Keratinocyte (primary cell): ENCODE measurements around the gene PTPRT. TPM values are rescaled to one million over a fixed set of nuclear protein-coding genes. Genes with fewer than 3 reads are reported as not detected.

Experiments
- DNase-seq: peaks from one replicate; pipeline ENCODE4 v3.0.0-alpha.2; 2011; ENCODE audit warnings: low read depth, missing footprints, low spot score
- FAIRE-seq: peaks from 2 replicates; lab custom pipeline; 2011; peaks lifted over from hg19 to GRCh38; lab: Jason Lieb, UNC
- H2AFZ ChIP-seq: 2 replicates; pipeline ENCODE4 v1.6.0; 2012; ENCODE audit warnings: low read length, control low read depth, inconsistent platforms; ENCODE audit not compliant: control insufficient read depth
- H3K27ac ChIP-seq: 2 replicates; pipeline ENCODE4 v1.5.1; 2011; ENCODE audit warnings: low read length; ENCODE audit not compliant: control insufficient read depth, insufficient read depth
- H3K27me3 ChIP-seq: 3 replicates; pipeline ENCODE4 v1.6.0; 2011; ENCODE audit warnings: low read length; ENCODE audit not compliant: control insufficient read depth, insufficient read depth; ENCODE audit errors: extremely low read depth
- H3K36me3 ChIP-seq, 2 experiments: 2 replicates in 1 of 2; 3 replicates in 1 of 2; pipeline ENCODE4 v1.5.1; 2011; ENCODE audit warnings: low read length in 2 of 2, mild to moderate bottlenecking in 1 of 2; ENCODE audit not compliant: control insufficient read depth in 2 of 2, insufficient read depth in 2 of 2; ENCODE audit errors: extremely low read depth in 1 of 2
- H3K4me1 ChIP-seq: 3 replicates; pipeline ENCODE4 v1.5.1; 2011; ENCODE audit warnings: low read length; ENCODE audit not compliant: control insufficient read depth, insufficient read depth; ENCODE audit errors: extremely low read depth
- H3K4me2 ChIP-seq: 3 replicates; pipeline ENCODE4 v1.6.0; 2011; ENCODE audit warnings: low read depth, low read length; ENCODE audit not compliant: control insufficient read depth, insufficient read depth; ENCODE audit errors: extremely low read depth
- H3K4me3 ChIP-seq, 3 experiments: fragments of 200-600 bp in 1 of 3; sonication (generic) in 1 of 3; 2 replicates in 2 of 3; 3 replicates in 1 of 3; pipeline ENCODE4 v1.5.1; 2011 to 2016; ENCODE audit warnings: low read length in 3 of 3, mild to moderate bottlenecking in 3 of 3, control low read depth in 2 of 3, inconsistent platforms in 1 of 3, low read depth in 1 of 3, mixed read lengths in 1 of 3, mixed run types in 1 of 3, moderate library complexity in 1 of 3; ENCODE audit not compliant: control insufficient read depth in 2 of 3, insufficient read depth in 2 of 3; ENCODE audit errors: extremely low read depth in 1 of 3
- H3K79me2 ChIP-seq: 2 replicates; pipeline ENCODE4 v1.6.0; 2012; ENCODE audit warnings: low read length; ENCODE audit not compliant: control insufficient read depth, insufficient read depth
- H3K9ac ChIP-seq: 3 replicates; pipeline ENCODE4 v1.6.0; 2011; ENCODE audit warnings: low read length; ENCODE audit not compliant: control insufficient read depth, insufficient read depth; ENCODE audit errors: extremely low read depth
- H3K9me1 ChIP-seq: 3 replicates; pipeline ENCODE4 v1.6.0; 2011; ENCODE audit warnings: low read length; ENCODE audit not compliant: control insufficient read depth, insufficient read depth; ENCODE audit errors: extremely low read depth
- H3K9me3 ChIP-seq: 2 replicates; pipeline ENCODE4 v1.5.1; 2012; ENCODE audit warnings: low read depth, low read length; ENCODE audit not compliant: control insufficient read depth
- H4K20me1 ChIP-seq: 3 replicates; pipeline ENCODE4 v1.6.0; 2011; ENCODE audit warnings: low read length; ENCODE audit not compliant: control insufficient read depth, insufficient read depth; ENCODE audit errors: extremely low read depth
- EZH2 ChIP-seq: IDR thresholded peaks from one replicate; pipeline ENCODE4 v1.6.1; 2012; ENCODE audit warnings: inconsistent platforms, mild to moderate bottlenecking, low read length, moderate library complexity
- dilution Hi-C: fragments of 300-500 bp; cut with MboI; formaldehyde crosslinking; loops from one replicate; pipeline ENCODE4 v1.7.0; 2020; ENCODE audit warnings: low sequenced_read_pairs; ENCODE audit not compliant: extremely low pct_ligation_motif_present
- polyA plus RNA-seq, 5 experiments: library from polyadenylated mRNA; depleted of rRNA in 3 of 5; stranded (reverse) in 3 of 5; stranded (forward) in 1 of 5; unstranded in 1 of 5; fragments of >200 nt; gene quantifications; 1 replicate in 1 of 5; 2 replicates in 3 of 5; 3 replicates in 1 of 5; pipeline versions ENCODE4 v1.2.1 to v1.2.3, GENCODE V29; 2011 to 2012; ENCODE audit warnings: missing spikeins in 2 of 5, low read depth in 1 of 5, low replicate concordance in 1 of 5
- TF ChIP-seq, protein P1 (sequence below), 3 experiments: IDR thresholded peaks in 1 of 3; conservative IDR thresholded peaks in 1 of 3; optimal IDR thresholded peaks in 1 of 3; 2 replicates in 2 of 3; 3 replicates in 1 of 3; pipeline versions ENCODE3 to v1.5.1; 2011; ENCODE audit warnings: low read length in 3 of 3, mild to moderate bottlenecking in 3 of 3, moderate library complexity in 2 of 3, control low read depth in 1 of 3, inconsistent platforms in 1 of 3; ENCODE audit not compliant: insufficient read depth in 2 of 3; ENCODE audit errors: extremely low read depth in 1 of 3

Gene PTPRT
- polyA plus RNA-seq, 1 donor (not counting 4 experiments of a cell fraction or from before 2014, with no cell fraction given): not detected

DNA sequence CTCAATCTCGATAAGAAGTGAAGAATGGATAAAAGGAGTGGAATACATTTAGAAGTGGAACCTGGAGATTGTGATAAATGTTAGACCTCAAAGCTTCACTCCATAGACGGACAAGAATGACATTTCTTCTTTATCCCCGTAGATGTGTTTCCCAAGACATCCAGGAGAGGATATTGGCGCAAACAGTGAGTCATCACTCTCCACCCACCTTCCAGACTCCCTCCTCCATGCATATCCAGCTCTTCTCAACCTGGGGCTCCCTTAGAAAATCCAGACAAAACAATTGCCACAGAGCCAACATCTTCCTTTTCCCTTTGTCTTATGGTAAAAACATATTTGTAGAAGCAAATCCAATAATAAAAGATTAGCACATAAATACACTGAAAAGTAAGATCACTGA lies 586.1 kb downstream of the PTPRT start:
- no peak for FAIRE-seq

DNA sequence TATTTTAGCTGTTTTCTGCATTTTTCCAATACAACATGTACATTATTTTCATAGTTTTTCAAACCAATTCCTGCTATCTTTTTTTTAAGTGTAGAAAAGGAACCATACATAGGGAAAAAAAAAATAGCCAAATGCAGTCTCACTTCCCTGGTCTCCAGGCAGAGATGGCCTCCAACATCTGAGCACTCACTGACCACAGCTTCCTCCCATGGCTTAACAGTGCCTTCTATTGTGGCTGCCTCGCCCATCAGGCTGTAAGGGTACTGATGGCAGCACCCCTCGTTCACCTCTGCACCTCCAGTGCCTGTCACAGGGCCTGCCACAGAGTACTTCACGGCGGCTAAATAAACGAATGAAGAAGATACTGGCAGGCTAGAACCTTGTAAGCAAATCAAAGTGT lies 591.1 kb downstream of the PTPRT start:
- no peaks in the 10 kb centered on the region for H3K9me1 ChIP-seq
- TF ChIP-seq, protein P1, sequence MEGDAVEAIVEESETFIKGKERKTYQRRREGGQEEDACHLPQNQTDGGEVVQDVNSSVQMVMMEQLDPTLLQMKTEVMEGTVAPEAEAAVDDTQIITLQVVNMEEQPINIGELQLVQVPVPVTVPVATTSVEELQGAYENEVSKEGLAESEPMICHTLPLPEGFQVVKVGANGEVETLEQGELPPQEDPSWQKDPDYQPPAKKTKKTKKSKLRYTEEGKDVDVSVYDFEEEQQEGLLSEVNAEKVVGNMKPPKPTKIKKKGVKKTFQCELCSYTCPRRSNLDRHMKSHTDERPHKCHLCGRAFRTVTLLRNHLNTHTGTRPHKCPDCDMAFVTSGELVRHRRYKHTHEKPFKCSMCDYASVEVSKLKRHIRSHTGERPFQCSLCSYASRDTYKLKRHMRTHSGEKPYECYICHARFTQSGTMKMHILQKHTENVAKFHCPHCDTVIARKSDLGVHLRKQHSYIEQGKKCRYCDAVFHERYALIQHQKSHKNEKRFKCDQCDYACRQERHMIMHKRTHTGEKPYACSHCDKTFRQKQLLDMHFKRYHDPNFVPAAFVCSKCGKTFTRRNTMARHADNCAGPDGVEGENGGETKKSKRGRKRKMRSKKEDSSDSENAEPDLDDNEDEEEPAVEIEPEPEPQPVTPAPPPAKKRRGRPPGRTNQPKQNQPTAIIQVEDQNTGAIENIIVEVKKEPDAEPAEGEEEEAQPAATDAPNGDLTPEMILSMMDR (optimal IDR thresholded peaks at IDR 0.05 in 1 of 3, IDR thresholded peaks at IDR 0.05 in 1 of 3, conservative IDR thresholded peaks at IDR 0.05 in 1 of 3; ENCODE audit: extremely low read depth in 1 of 3, insufficient read depth in 2 of 3, low read length in 3 of 3): no peak
- no peak for TF ChIP-seq EZH2
- no peak overlapping the region for H3K9ac ChIP-seq
- H3K4me2 ChIP-seq: no peak overlapping the region
- H3K27me3 ChIP-seq: no peaks in the 10 kb centered on the region
- no peaks in the 10 kb centered on the region for H4K20me1 ChIP-seq
- no peak overlapping the region for H2AFZ ChIP-seq
- dilution Hi-C loops: no loop called here
- no peaks in the 10 kb centered on the region for H3K4me1 ChIP-seq
- no peaks in the 10 kb centered on the region for H3K79me2 ChIP-seq
- H3K36me3 ChIP-seq: no peaks in the 10 kb centered on the region
- H3K9me3 ChIP-seq: no peaks in the 10 kb centered on the region
- DNase-seq: no peak
- no peak for FAIRE-seq
- H3K27ac ChIP-seq: no peak overlapping the region
- H3K4me3 ChIP-seq: no peak overlapping the region

More for the DNA sequence above, 586.1 kb downstream of the PTPRT start:
- H3K9ac ChIP-seq: no peak overlapping the region
- TF ChIP-seq, protein P1 (optimal IDR thresholded peaks at IDR 0.05 in 1 of 3, IDR thresholded peaks at IDR 0.05 in 1 of 3, conservative IDR thresholded peaks at IDR 0.05 in 1 of 3; ENCODE audit: extremely low read depth in 1 of 3, insufficient read depth in 2 of 3, low read length in 3 of 3): no peak
- no peak for TF ChIP-seq EZH2
- dilution Hi-C loops: no loop called here
- no peaks in the 10 kb centered on the region for H3K79me2 ChIP-seq
- H3K27ac ChIP-seq: no peak overlapping the region
- H3K9me3 ChIP-seq: no peaks in the 10 kb centered on the region
- no peak for DNase-seq
- H3K9me1 ChIP-seq: no peaks in the 10 kb centered on the region
- no peaks in the 10 kb centered on the region for H4K20me1 ChIP-seq
- H3K4me3 ChIP-seq: no peak overlapping the region
- no peak overlapping the region for H3K4me2 ChIP-seq
- H3K27me3 ChIP-seq: no peaks in the 10 kb centered on the region
- H3K4me1 ChIP-seq: peaks cover 3% of the 10 kb centered on the region
- H3K36me3 ChIP-seq: no peaks in the 10 kb centered on the region
- no peak overlapping the region for H2AFZ ChIP-seq
